Left ventricle myocardium superior (tissue), 1 donor: ENCODE data around the gene NUDT15. TPM values are rescaled to one million over a fixed set of nuclear protein-coding genes. Genes with fewer than 3 reads are reported as not detected.

ENCODE experiments used
- ATAC-seq: fragments of 200-7000 bp; cut with Tn5 transposase; one replicate; pipeline ENCODE4 v1.9.1; 2020; ENCODE audit warnings: mild to moderate bottlenecking, moderate library complexity
- DNase-seq: peaks from one replicate; pipeline ENCODE4 v3.0.0-alpha.2; 2020
- intact Hi-C: fragments of 100-400 bp; cut with micrococcal nuclease; formaldehyde crosslinking; loops from one replicate; pipeline ENCODE4 v1.11.0; 2022
- total RNA-seq: library from RNA; stranded (reverse); fragmentation: NEBNext Ultra II Directional; extraction: Animal tissue kit (Norgen Biotek cat#: 25700); gene quantifications from one replicate; pipeline ENCODE4 v1.2.1, GENCODE V29; 2021
- donor health status: DM: no; HTN: yes; CAD: no; lungs with severe emphysema.

NUDT15 gene
- total RNA-seq, 1 donor from 2014 or later: 11.7 TPM

DNA sequence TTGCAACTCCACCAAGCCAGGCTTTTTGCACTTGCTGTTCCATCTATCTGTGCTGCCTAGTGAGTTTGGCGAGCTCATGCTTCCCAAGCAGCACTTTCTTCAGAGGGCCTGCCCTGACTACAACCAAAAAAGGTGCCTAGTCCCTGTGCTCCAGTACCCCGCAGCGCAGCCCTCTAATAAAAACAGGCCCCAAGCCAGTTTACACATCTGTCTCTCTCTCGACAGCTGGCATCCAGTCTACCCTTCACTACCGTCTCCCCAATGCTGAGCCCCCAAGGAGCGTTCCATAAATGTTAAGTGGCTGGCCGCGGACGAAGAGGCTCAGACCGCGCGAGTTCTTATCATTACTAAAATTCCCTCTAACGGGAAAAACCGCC lies 56.9 kb downstream of the NUDT15 start:
- no peak for DNase-seq
- intact Hi-C loops: no loop called here
- ATAC-seq: peak; percentile 13

GRCh38 chr13:48094781-48095502 lies 57.4 kb downstream of the NUDT15 start, which contains the start of gene MED4:
MED4 (minus strand) TSS chr13:48095104; CDS start chr13:48095078, 26 bp downstream.
- peak; percentile 98 for DNase-seq
- peak; percentile 98 for ATAC-seq
- intact Hi-C loops: no loop called here

- ATAC-seq (no peak), DNase-seq (no peak)
- intact Hi-C loops: no loop called here
These were observed 59.1 kb downstream of the NUDT15 start for GRCh38 chr13:48096670-48097069.

Other genes with a start within 250 kb of the NUDT15 start
- gene SUCLA2, start 36.5 kb upstream of the NUDT15 start, total RNA-seq: 167 TPM
- gene MED4, start 57.4 kb downstream of the NUDT15 start, total RNA-seq: 43.4 TPM
- gene ITM2B, start 195.5 kb downstream of the NUDT15 start, total RNA-seq: 519 TPM